ENCODE measurements around the gene COBLL1.

The COBLL1 gene

DNA sequence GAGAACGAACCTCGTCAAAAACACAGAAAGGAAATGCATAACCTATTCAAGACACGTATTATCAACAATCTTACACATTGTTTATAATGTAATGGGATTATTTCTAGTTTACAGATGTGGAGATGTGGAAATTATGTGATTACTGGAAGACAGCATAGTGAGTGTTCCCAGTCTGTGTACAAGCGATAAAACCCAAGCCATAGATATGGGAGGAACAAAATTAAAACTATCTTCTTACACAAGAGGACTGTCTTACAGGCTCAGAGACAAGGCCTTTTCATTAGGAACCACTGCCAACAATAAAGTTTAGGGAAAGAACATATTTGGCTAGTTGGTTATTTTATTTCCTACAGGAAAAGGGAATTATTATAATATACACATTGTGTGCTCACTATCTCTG is 20.3 kb downstream of the COBLL1 start:
- no peaks in the 10 kb centered on the region for H3K4me1 ChIP-seq
- no peaks in the 10 kb centered on the region for H3K9me3 ChIP-seq
- no peaks in the 10 kb centered on the region for H3K36me3 ChIP-seq
- H3K27me3 ChIP-seq = no peaks in the 10 kb centered on the region
- no peaks in the 10 kb centered on the region for H4K20me1 ChIP-seq
- TF ChIP-seq Cebpa-rat (IDR thresholded peaks at IDR 0.05) = no peak
- H3K4me2 ChIP-seq = no peak overlapping the region
- H3K9ac ChIP-seq = no peak overlapping the region
- H3K27ac ChIP-seq = no peak overlapping the region
- no peak overlapping the region for H3K4me3 ChIP-seq

DNA sequence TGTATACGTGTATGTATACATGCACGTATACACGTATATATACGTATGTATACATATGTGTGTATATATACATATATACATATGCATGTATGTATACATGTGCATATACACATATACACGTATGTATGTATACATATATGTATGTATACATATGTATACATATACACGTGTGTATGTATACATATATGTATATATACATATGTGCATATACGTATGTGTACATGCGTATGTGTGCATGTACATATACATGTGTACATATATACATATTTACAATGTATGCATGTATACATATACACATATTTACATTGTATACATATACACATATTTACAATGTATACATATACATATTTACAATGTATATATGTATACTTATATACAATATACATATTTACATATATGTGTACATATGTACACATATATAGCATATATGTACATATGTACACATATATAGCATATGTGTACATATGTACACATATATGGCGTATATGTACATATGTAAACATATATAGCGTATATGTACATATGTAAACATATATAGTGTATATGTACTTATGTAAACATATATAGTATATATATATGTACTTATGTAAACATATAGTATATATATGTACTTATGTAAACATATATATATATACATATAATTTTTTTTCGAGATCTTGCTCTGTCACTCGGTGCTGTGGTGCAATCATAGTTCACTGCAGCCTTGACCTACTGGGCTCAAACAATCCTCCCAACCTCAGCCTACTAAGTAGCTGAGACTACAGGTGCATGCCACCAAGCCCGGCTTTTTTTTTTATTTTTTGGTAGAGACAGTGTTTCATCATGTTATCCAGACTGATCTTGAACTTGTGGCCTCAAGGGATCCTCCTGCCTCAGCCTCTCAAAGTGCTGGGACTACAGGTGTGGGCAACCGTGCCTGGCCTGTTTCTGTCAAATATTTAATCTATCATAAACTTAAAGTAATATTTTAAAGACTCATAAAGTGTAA is 23.2 kb downstream of the COBLL1 start:
- H4K20me1 ChIP-seq = no peaks in the 10 kb centered on the region
- H3K9ac ChIP-seq = no peak overlapping the region
- H3K4me2 ChIP-seq = no peak overlapping the region
- no peak overlapping the region for H3K4me3 ChIP-seq
- H3K9me3 ChIP-seq = no peaks in the 10 kb centered on the region
- H3K36me3 ChIP-seq = no peaks in the 10 kb centered on the region
- no peaks in the 10 kb centered on the region for H3K27me3 ChIP-seq
- H3K4me1 ChIP-seq = no peaks in the 10 kb centered on the region
- no peak for TF ChIP-seq Cebpa-rat (IDR thresholded peaks at IDR 0.05)
- H3K27ac ChIP-seq = no peak overlapping the region

DNA sequence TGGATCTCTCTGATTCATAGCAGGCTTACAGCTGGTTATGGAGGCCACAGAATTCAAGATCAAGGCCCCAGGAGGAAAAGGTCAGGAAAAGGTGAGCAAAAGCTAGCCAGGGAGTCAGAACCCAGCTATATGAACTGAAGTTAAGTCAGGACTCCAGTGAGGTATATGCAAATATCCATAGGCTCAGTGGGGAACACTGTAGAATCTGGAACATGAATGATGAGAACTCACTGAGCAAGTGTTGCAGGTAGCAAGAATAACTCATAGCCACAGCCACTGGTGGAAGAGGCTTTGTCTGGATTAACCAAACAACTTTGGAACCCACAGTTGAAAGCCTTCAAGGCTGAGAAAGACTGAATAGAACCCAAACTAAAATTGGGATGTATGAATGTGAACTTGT is 24.7 kb downstream of the COBLL1 start:
- TF ChIP-seq Cebpa-rat (IDR thresholded peaks at IDR 0.05) = no peak
- no peak overlapping the region for H3K27ac ChIP-seq
- no peaks in the 10 kb centered on the region for H3K36me3 ChIP-seq
- H3K27me3 ChIP-seq = no peaks in the 10 kb centered on the region
- H3K4me2 ChIP-seq = no peak overlapping the region
- no peaks in the 10 kb centered on the region for H4K20me1 ChIP-seq
- no peak overlapping the region for H3K9ac ChIP-seq
- no peak overlapping the region for H3K4me3 ChIP-seq
- H3K9me3 ChIP-seq = no peaks in the 10 kb centered on the region
- H3K4me1 ChIP-seq = no peaks in the 10 kb centered on the region

- Histone ChIP-seq H3K36me3 (no peaks in the 10 kb centered on the region), H3K4me3 (no peak overlapping the region), H3K9me3 (no peaks in the 10 kb centered on the region), H3K27ac (no peak overlapping the region), H3K4me2 (no peak overlapping the region), H3K27me3 (no peaks in the 10 kb centered on the region), H3K4me1 (no peaks in the 10 kb centered on the region), H3K9ac (no peak overlapping the region), H4K20me1 (no peaks in the 10 kb centered on the region)
- TF ChIP-seq Cebpa-rat (IDR thresholded peaks at IDR 0.05) = no peak
These were observed 25.6 kb downstream of the COBLL1 start for GRCh38 chr2:164816046-164816445.

- no peaks in the 10 kb centered on the region for H3K9me3 ChIP-seq
- no peaks in the 10 kb centered on the region for H3K27me3 ChIP-seq
- H3K4me2 ChIP-seq = no peak overlapping the region
- no peak overlapping the region for H3K27ac ChIP-seq
- H3K9ac ChIP-seq = no peak overlapping the region
- H4K20me1 ChIP-seq = no peaks in the 10 kb centered on the region
- H3K36me3 ChIP-seq = no peaks in the 10 kb centered on the region
- no peaks in the 10 kb centered on the region for H3K4me1 ChIP-seq
- no peak overlapping the region for H3K4me3 ChIP-seq
- TF ChIP-seq Cebpa-rat (IDR thresholded peaks at IDR 0.05) = no peak
These were observed 26.4 kb downstream of the COBLL1 start for GRCh38 chr2:164815071-164815793.

DNA sequence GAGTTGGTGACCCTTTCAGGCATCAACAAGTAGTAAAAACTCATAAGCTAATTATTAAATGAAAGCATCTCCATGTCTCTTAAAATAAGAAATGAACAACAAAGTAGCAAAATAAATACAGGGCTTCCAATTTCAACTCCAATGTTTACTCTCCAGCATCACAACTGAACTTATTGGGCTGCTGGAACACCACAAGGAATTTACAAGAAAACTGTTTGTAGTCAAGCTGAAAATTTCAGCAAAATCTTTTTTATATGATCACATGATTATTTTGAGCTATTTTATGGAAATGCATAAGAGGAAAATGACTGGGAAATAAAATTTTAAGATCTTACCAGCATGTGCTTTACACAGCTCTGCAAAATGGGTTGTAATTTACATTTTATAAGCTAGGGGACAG is 28.1 kb downstream of the COBLL1 start:
- H3K36me3 ChIP-seq = no peaks in the 10 kb centered on the region
- no peaks in the 10 kb centered on the region for H3K9me3 ChIP-seq
- no peaks in the 10 kb centered on the region for H3K27me3 ChIP-seq
- no peak overlapping the region for H3K27ac ChIP-seq
- H3K4me3 ChIP-seq = no peak overlapping the region
- H3K4me2 ChIP-seq = no peak overlapping the region
- H3K9ac ChIP-seq = no peak overlapping the region
- H3K4me1 ChIP-seq = no peaks in the 10 kb centered on the region
- no peak for TF ChIP-seq Cebpa-rat (IDR thresholded peaks at IDR 0.05)
- no peaks in the 10 kb centered on the region for H4K20me1 ChIP-seq

- no peak overlapping the region for H3K27ac ChIP-seq
- TF ChIP-seq Cebpa-rat (IDR thresholded peaks at IDR 0.05) = no peak
- no peaks in the 10 kb centered on the region for H3K9me3 ChIP-seq
- H3K9ac ChIP-seq = no peak overlapping the region
- no peaks in the 10 kb centered on the region for H4K20me1 ChIP-seq
- no peak overlapping the region for H3K4me3 ChIP-seq
- H3K27me3 ChIP-seq = no peaks in the 10 kb centered on the region
- no peaks in the 10 kb centered on the region for H3K4me1 ChIP-seq
- no peaks in the 10 kb centered on the region for H3K36me3 ChIP-seq
- no peak overlapping the region for H3K4me2 ChIP-seq
These were observed 29.2 kb downstream of the COBLL1 start for GRCh38 chr2:164812378-164812777.

DNA sequence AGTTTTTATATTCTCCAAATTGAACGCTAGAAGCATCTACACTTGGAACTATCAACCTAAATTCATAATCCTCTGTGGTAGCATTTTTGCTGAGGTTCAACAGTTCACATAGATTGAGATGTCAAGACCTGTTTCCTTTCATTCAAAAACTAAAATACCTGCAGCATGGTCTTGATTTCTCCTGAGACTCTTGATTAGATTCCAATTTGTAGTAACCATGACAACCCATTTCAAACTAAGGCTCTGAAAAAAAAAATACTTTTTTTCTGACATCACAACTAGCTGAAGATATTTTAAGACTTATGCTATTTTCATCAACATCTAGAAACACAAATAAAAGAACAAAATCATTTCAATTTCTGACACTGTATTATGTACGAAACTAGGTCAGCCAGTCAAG is 29.8 kb downstream of the COBLL1 start:
- H3K9me3 ChIP-seq = no peaks in the 10 kb centered on the region
- no peak for TF ChIP-seq Cebpa-rat (IDR thresholded peaks at IDR 0.05)
- H3K4me3 ChIP-seq = no peak overlapping the region

DNA sequence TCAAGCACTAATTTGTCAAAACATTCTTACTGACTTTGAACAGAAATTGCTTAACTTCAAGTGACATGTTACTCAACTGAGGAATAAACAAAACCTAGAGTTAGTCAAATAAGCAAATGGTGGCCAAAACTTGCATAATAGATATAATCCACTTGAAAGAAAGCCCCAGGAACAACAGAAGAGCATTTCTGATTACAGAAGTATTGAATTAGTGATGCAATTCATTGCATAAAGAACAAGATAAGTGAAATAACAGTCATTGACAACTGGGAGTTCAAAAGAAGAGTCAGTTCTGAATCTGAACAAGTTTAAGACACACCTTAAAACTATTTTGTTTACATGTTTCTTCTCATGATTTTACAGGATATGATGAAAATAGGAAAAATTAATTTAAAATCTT is 30.8 kb downstream of the COBLL1 start:
- H3K4me2 ChIP-seq = no peak overlapping the region
- no peak overlapping the region for H3K9ac ChIP-seq
- H3K4me3 ChIP-seq = no peak overlapping the region
- H3K36me3 ChIP-seq = no peaks in the 10 kb centered on the region
- H3K4me1 ChIP-seq = no peaks in the 10 kb centered on the region
- H3K27ac ChIP-seq = no peak overlapping the region
- H4K20me1 ChIP-seq = no peaks in the 10 kb centered on the region
- no peak for TF ChIP-seq Cebpa-rat (IDR thresholded peaks at IDR 0.05)
- H3K9me3 ChIP-seq = no peaks in the 10 kb centered on the region
- no peaks in the 10 kb centered on the region for H3K27me3 ChIP-seq

More for the DNA sequence above, 29.8 kb downstream of the COBLL1 start:
- no peaks in the 10 kb centered on the region for H3K36me3 ChIP-seq
- H3K27ac ChIP-seq = no peak overlapping the region
- no peak overlapping the region for H3K4me2 ChIP-seq
- H4K20me1 ChIP-seq = no peaks in the 10 kb centered on the region
- no peak overlapping the region for H3K9ac ChIP-seq
- H3K27me3 ChIP-seq = no peaks in the 10 kb centered on the region
- H3K4me1 ChIP-seq = no peaks in the 10 kb centered on the region

GRCh38 chr2:164808776-164809175 is 32.8 kb downstream of the COBLL1 start:
- no peak overlapping the region for H3K4me3 ChIP-seq
- H3K27me3 ChIP-seq = no peaks in the 10 kb centered on the region
- H4K20me1 ChIP-seq = no peaks in the 10 kb centered on the region
- H3K4me2 ChIP-seq = no peak overlapping the region
- no peak overlapping the region for H3K9ac ChIP-seq
- H3K9me3 ChIP-seq = no peaks in the 10 kb centered on the region
- H3K36me3 ChIP-seq = no peaks in the 10 kb centered on the region
- H3K4me1 ChIP-seq = no peaks in the 10 kb centered on the region
- no peak overlapping the region for H3K27ac ChIP-seq
- no peak for TF ChIP-seq Cebpa-rat (IDR thresholded peaks at IDR 0.05)
